ENCODE results near the gene TOM1L1. TPM values are rescaled to one million over a fixed set of nuclear protein-coding genes. Genes with fewer than 3 reads are reported as not detected.

Gene TOM1L1
- total RNA-seq, 1 experiment from 2014 or later, result 44.6 TPM

- H4K5ac ChIP-seq (ENCODE audit: insufficient read length, low read depth, low read length), result no peak overlapping the region
- H4K8ac ChIP-seq (replicated peaks; ENCODE audit: insufficient read length, low read depth, low read length), result no peak overlapping the region
- Mint-ChIP-seq H3K4me3 (no peak overlapping the region), H3K36me3 (ENCODE audit: insufficient read depth in 1 of 3, low read depth in 3 of 3) (peaks cover 19 to 38% (median 19%) of the 10 kb centered on the region in 3 experiments), H3K4me1 (no peaks in the 10 kb centered on the region), H3K27me3 (ENCODE audit: low read depth) (no peaks in the 10 kb centered on the region), H3K9me3 (peaks cover 19 to 26% of the 10 kb centered on the region in 2 experiments), H3K27ac (no peak overlapping the region)
- peaks cover 7% of the 10 kb centered on the region for H3K9me3 ChIP-seq (ENCODE audit: control insufficient read depth, low read depth, low read length)
- H4K91ac ChIP-seq (ENCODE audit: insufficient read length, low read depth, low read length), result no peak overlapping the region
- H2AK5ac ChIP-seq (ENCODE audit: insufficient read length, low read length), result no peak overlapping the region
- no CpG with 5 or more reads among the region's 2 CpGs for WGBS (ENCODE audit: extremely low coverage, insufficient read length, low lambda C conversion rate)
- no peak overlapping the region for H3K4ac ChIP-seq (ENCODE audit: low read depth, low read length)
- no peak for DNase-seq
- H3K79me2 ChIP-seq (ENCODE audit: insufficient read depth, low read length), result peaks cover under 1% of the 10 kb centered on the region; the same call in 1 of the 2 replicates
- no peak for TF ChIP-seq CTCF (conservative IDR thresholded peaks at IDR 0.05)
- no peaks in the 10 kb centered on the region for H3K79me1 ChIP-seq (ENCODE audit: insufficient read depth, low read depth, low read length, poor library complexity, severe bottlenecking)
- no peak overlapping the region for H3K27ac ChIP-seq (ENCODE audit: insufficient read length, low read depth, low read length)
- no peak overlapping the region for H2BK12ac ChIP-seq (ENCODE audit: insufficient read length, low read depth, low read length)
- H2BK20ac ChIP-seq (ENCODE audit: low read depth, low read length, poor library complexity, severe bottlenecking), result no peak overlapping the region
- H2BK15ac ChIP-seq (ENCODE audit: low read depth, low read length), result no peak overlapping the region
- no peak overlapping the region for H3K18ac ChIP-seq (ENCODE audit: insufficient read length, low read depth, low read length)
- no peaks in the 10 kb centered on the region for H3K23me2 ChIP-seq (ENCODE audit: insufficient read length, low read depth, low read length, poor library complexity, severe bottlenecking)
- H3K23ac ChIP-seq (ENCODE audit: insufficient read length, low read depth, low read length), result no peak overlapping the region
- no peak overlapping the region for H3K4me2 ChIP-seq (ENCODE audit: insufficient read depth, insufficient read length, low read length)
- H3K56ac ChIP-seq (ENCODE audit: insufficient read length, low read depth, low read length), result no peak overlapping the region
- no peaks in the 10 kb centered on the region for H3K27me3 ChIP-seq (ENCODE audit: insufficient read depth, low read length)
- H3K14ac ChIP-seq (ENCODE audit: insufficient read depth, low read length), result no peak overlapping the region
- H3K4me1 ChIP-seq (ENCODE audit: insufficient read depth, low read length), result no peaks in the 10 kb centered on the region
- no peaks in the 10 kb centered on the region for H4K20me1 ChIP-seq (ENCODE audit: control insufficient read depth, insufficient read depth, insufficient read length)
- no peak overlapping the region for H2BK120ac ChIP-seq (ENCODE audit: low read depth, low read length, poor library complexity, severe bottlenecking)
- no peak overlapping the region for H2AFZ ChIP-seq (ENCODE audit: low read length)
- H3T11ph ChIP-seq (ENCODE audit: low read length), result no peak overlapping the region
- H2BK5ac ChIP-seq (ENCODE audit: insufficient read length, low read length), result no peak overlapping the region
- no peak overlapping the region for H3K9ac ChIP-seq (ENCODE audit: extremely low read depth, insufficient read length, low read length)
Measured at GRCh38 chr17:54977744-54978143, 77.1 kb downstream of the TOM1L1 start.
